Mucosa of descending colon (tissue), 3 donors: Measurements from ENCODE around the gene EOLA2. TPM values are rescaled to one million over a fixed set of nuclear protein-coding genes. Genes with fewer than 3 reads are reported as not detected.

Source experiments
- ATAC-seq: fragments of 200-7000 bp; cut with Tn5 transposase; one replicate; pipeline ENCODE4 v1.9.1; 2020; ENCODE audit warnings: mild to moderate bottlenecking, moderate library complexity
- DNase-seq, 3 donors: peaks; one replicate each; pipeline ENCODE4 v3.0.0-alpha.2; 2020
- H3K36me3 ChIP-seq: fragments of 200-600 bp; one replicate; pipeline ENCODE4 v1.8.0; 2021; ENCODE audit warnings: low read depth, mild to moderate bottlenecking
- H3K4me1 ChIP-seq: fragments of 200-600 bp; one replicate; pipeline ENCODE4 v1.8.0; 2021; ENCODE audit warnings: low read depth, mild to moderate bottlenecking
- H3K4me3 ChIP-seq: fragments of 200-600 bp; one replicate; pipeline ENCODE4 v1.8.0; 2021; ENCODE audit warnings: mild to moderate bottlenecking
- H3K9me3 ChIP-seq: fragments of 200-600 bp; one replicate; pipeline ENCODE4 v1.8.0; 2021; ENCODE audit warnings: mild to moderate bottlenecking
- CTCF ChIP-seq: fragments of 200-600 bp; IDR thresholded peaks from one replicate; pipeline ENCODE4 v1.8.0; 2022; ENCODE audit warnings: antibody characterized with exemption, mild to moderate bottlenecking
- intact Hi-C, 2 donors: fragments of 100-400 bp; cut with DNase I in 1 of 2; cut with micrococcal nuclease in 1 of 2; formaldehyde crosslinking; loops; one replicate each; pipeline versions ENCODE4 v1.11.0 to v1.11.1; 2022; cut with DNase I, micrococcal nuclease
- long read RNA-seq, 2 donors: library from polyadenylated mRNA; unstranded; transcript quantifications; one replicate each; pipeline ENCODE4 v2.0.0, GENCODE V29; 2019 to 2021
- total RNA-seq, 3 donors: library from RNA; stranded (reverse); fragmentation: NEBNext Ultra II Directional in 2 of 3; extraction: Animal tissue kit (Norgen Biotek cat#: 25700) in 2 of 3; gene quantifications; one replicate each; pipeline versions ENCODE4 v1.2.1 to v1.2.4, GENCODE V29; 2021 to 2023
- donor health status: DM: no; HTN: no; CAD: no; lungs with moderate emphysema.
- donor health status: DM: no; HTN: no; CAD: no.
- donor health status: DM: no; HTN: yes; CAD: no.

The EOLA2 gene
- 10 to 100 TPM; 30.9 to 34.9 (median 34.1) TPM for total RNA-seq
- long read RNA-seq, donor 1, transcript CXorf40B-205 (6 exons, 1,440 nt), result major isoform, 6 of 29 reads
- long read RNA-seq, donor 1, transcript CXorf40B-203 (5 exons, 1,653 nt), result major isoform, 6 of 29 reads
- long read RNA-seq, donor 1, partial matches to known transcripts, result 5 of 29 reads
- long read RNA-seq, donor 1, other reads (novel, unspliced or antisense), result 11 of 29 reads
- long read RNA-seq, donor 2, transcript CXorf40B-203 (5 exons, 1,653 nt), result major isoform, 6 of 16 reads
- long read RNA-seq, donor 2, partial matches to known transcripts, result 1 of 16 reads
- long read RNA-seq, donor 2, other reads (novel, unspliced or antisense), result 6 of 16 reads

GRCh38 chrX:149938427-149938880 lies at the start of gene EOLA2:
Gene EOLA2 (minus strand): TSS chrX:149938491. CDS start chrX:149933874, 4,617 bp downstream.
- ATAC-seq (peak; percentile 59), DNase-seq (peak; percentile 92 to 97 (median 94))
- peak; percentile 52 for TF ChIP-seq CTCF
- peak within 1 kb of the TSS; percentile 46 for H3K4me3 ChIP-seq
- intact Hi-C loops, result no loop called here
- H3K4me1 ChIP-seq, result no peaks in the 10 kb centered on the region
- H3K9me3 ChIP-seq, result no peaks in the 10 kb centered on the region
- H3K36me3 ChIP-seq, result no peaks in the 10 kb centered on the region

- no peaks in the 10 kb centered on the region for H3K4me1 ChIP-seq
- ATAC-seq (no peak), DNase-seq (no peak)
- H3K9me3 ChIP-seq, result no peaks in the 10 kb centered on the region
- no peaks in the 10 kb centered on the region for H3K36me3 ChIP-seq
- TF ChIP-seq CTCF, result no peak
- no peak overlapping the region for H3K4me3 ChIP-seq
- intact Hi-C loops, result no loop called here
Measured at GRCh38 chrX:149987613-149988012, 49.3 kb upstream of the EOLA2 start.

GRCh38 chrX:149984411-149984810 lies 46.1 kb upstream of the EOLA2 start:
- Histone ChIP-seq H3K4me1 (no peaks in the 10 kb centered on the region), H3K9me3 (no peaks in the 10 kb centered on the region), H3K36me3 (no peaks in the 10 kb centered on the region), H3K4me3 (no peak overlapping the region)
- TF ChIP-seq CTCF, result no peak
- no peak for ATAC-seq
- intact Hi-C loops, result no loop called here
- DNase-seq, result no peak

GRCh38 chrX:149982310-149982709 lies 44.0 kb upstream of the EOLA2 start:
- ATAC-seq (no peak), DNase-seq (no peak)

GRCh38 chrX:149979126-149979644 lies 40.9 kb upstream of the EOLA2 start:
- DNase-seq (no peak), ATAC-seq (no peak)
- intact Hi-C loops, result no loop called here
- no peak for TF ChIP-seq CTCF
- Histone ChIP-seq H3K4me1 (no peaks in the 10 kb centered on the region), H3K36me3 (no peaks in the 10 kb centered on the region), H3K9me3 (no peaks in the 10 kb centered on the region), H3K4me3 (no peak overlapping the region)

More at GRCh38 chrX:149982310-149982709, 44.0 kb upstream of the EOLA2 start:
- H3K4me3 ChIP-seq, result no peak overlapping the region
- H3K36me3 ChIP-seq, result no peaks in the 10 kb centered on the region
- no peak for TF ChIP-seq CTCF
- no peaks in the 10 kb centered on the region for H3K4me1 ChIP-seq
- no peaks in the 10 kb centered on the region for H3K9me3 ChIP-seq
- intact Hi-C loops, result no loop called here
